Osteoblast (primary cell): Measurements from ENCODE around the gene COLEC12. TPM values are rescaled to one million over a fixed set of nuclear protein-coding genes. Genes with fewer than 3 reads are reported as not detected.

Experiments used
- DNase-seq: peaks from one replicate; pipeline ENCODE4 v3.0.0; 2011; ENCODE audit warnings: low spot score, mixed read lengths; ENCODE audit not compliant: insufficient read length; ENCODE audit errors: missing footprints
- H2AFZ ChIP-seq: 2 replicates; pipeline ENCODE4 v1.6.0; 2011; ENCODE audit warnings: mild to moderate bottlenecking, low read length
- H3K27ac ChIP-seq: 2 replicates; pipeline ENCODE4 v1.5.1; 2011; ENCODE audit warnings: mild to moderate bottlenecking, low read depth, low read length, moderate library complexity
- H3K27me3 ChIP-seq: 2 replicates; pipeline ENCODE4 v1.6.0; 2012; ENCODE audit warnings: mild to moderate bottlenecking, control low read depth, inconsistent platforms, low read length, moderate library complexity; ENCODE audit not compliant: insufficient read depth
- H3K36me3 ChIP-seq: 2 replicates; pipeline ENCODE4 v1.5.1; 2011; ENCODE audit warnings: mild to moderate bottlenecking, low read length, control low read depth, moderate library complexity; ENCODE audit not compliant: insufficient read depth
- H3K4me1 ChIP-seq: 2 replicates; pipeline ENCODE4 v1.5.1; 2011; ENCODE audit warnings: mild to moderate bottlenecking, low read length, control low read depth, moderate library complexity; ENCODE audit not compliant: insufficient read depth
- H3K4me2 ChIP-seq: 2 replicates; pipeline ENCODE4 v1.6.0; 2011; ENCODE audit warnings: mild to moderate bottlenecking, low read length; ENCODE audit not compliant: insufficient read depth
- H3K4me3 ChIP-seq: fragments of 200-600 bp; sonication (generic); 3 replicates; pipeline ENCODE4 v1.5.1; 2012; ENCODE audit warnings: mild to moderate bottlenecking, low read length, inconsistent platforms; ENCODE audit not compliant: insufficient read depth
- H3K79me2 ChIP-seq: 2 replicates; pipeline ENCODE4 v1.6.0; 2012; ENCODE audit warnings: mild to moderate bottlenecking, low read length, control low read depth, inconsistent platforms; ENCODE audit not compliant: insufficient read depth
- H3K9me3 ChIP-seq: 2 replicates; pipeline ENCODE4 v1.5.1; 2011; ENCODE audit warnings: low read depth, low read length, control low read depth
- H4K20me1 ChIP-seq: 2 replicates; pipeline ENCODE4 v1.6.0; 2012; ENCODE audit warnings: mild to moderate bottlenecking, low read length, control low read depth; ENCODE audit not compliant: insufficient read depth
- CTCF ChIP-seq: IDR thresholded peaks from 2 replicates; pipeline ENCODE4 v1.5.1; 2011; ENCODE audit warnings: mild to moderate bottlenecking, low read depth, low read length, moderate library complexity; ENCODE audit errors: extremely low read depth
- total RNA-seq: library from RNA; depleted of rRNA; stranded (reverse); fragments of >200 nt; gene quantifications from 2 replicates; pipeline ENCODE4 v1.2.3, GENCODE V29; 2012

COLEC12 gene
- total RNA-seq, 1 donor = 38.0 TPM

- Histone ChIP-seq H3K9me3 (no peaks in the 10 kb centered on the region), H4K20me1 (no peaks in the 10 kb centered on the region), H3K27ac (peak overlapping the region; percentile 5), H2AFZ (no peak overlapping the region), H3K4me2 (peak overlapping the region; percentile 28), H3K36me3 (no peaks in the 10 kb centered on the region), H3K4me1 (peaks cover 40% of the 10 kb centered on the region), H3K79me2 (no peaks in the 10 kb centered on the region), H3K4me3 (no peak overlapping the region), H3K27me3 (no peaks in the 10 kb centered on the region)
- no peak for TF ChIP-seq CTCF
- no peak for DNase-seq
These were observed 29.6 kb downstream of the COLEC12 start for GRCh38 chr18:470661-471501.

- Histone ChIP-seq H3K4me2 (no peak overlapping the region), H3K27ac (no peak overlapping the region), H4K20me1 (no peaks in the 10 kb centered on the region), H2AFZ (no peak overlapping the region), H3K4me3 (no peak overlapping the region), H3K36me3 (no peaks in the 10 kb centered on the region), H3K4me1 (peaks cover 23% of the 10 kb centered on the region), H3K9me3 (no peaks in the 10 kb centered on the region), H3K27me3 (no peaks in the 10 kb centered on the region), H3K79me2 (no peaks in the 10 kb centered on the region)
- no peak for TF ChIP-seq CTCF
- DNase-seq = no peak
These were observed 31.3 kb downstream of the COLEC12 start for GRCh38 chr18:468955-469790.

- H3K27ac ChIP-seq = no peak overlapping the region
- H2AFZ ChIP-seq = no peak overlapping the region
- H3K4me3 ChIP-seq = no peak overlapping the region
- no peaks in the 10 kb centered on the region for H3K79me2 ChIP-seq
- peaks cover 5% of the 10 kb centered on the region for H3K4me1 ChIP-seq
- H4K20me1 ChIP-seq = no peaks in the 10 kb centered on the region
- no peak for DNase-seq
- H3K27me3 ChIP-seq = no peaks in the 10 kb centered on the region
- no peaks in the 10 kb centered on the region for H3K9me3 ChIP-seq
- H3K36me3 ChIP-seq = no peaks in the 10 kb centered on the region
- H3K4me2 ChIP-seq = no peak overlapping the region
- no peak for TF ChIP-seq CTCF
These were observed 36.5 kb downstream of the COLEC12 start for GRCh38 chr18:463827-464541.

GRCh38 chr18:463403-463802, 37.1 kb downstream of the COLEC12 start:
- Histone ChIP-seq H2AFZ (no peak overlapping the region), H3K4me3 (no peak overlapping the region), H3K9me3 (no peaks in the 10 kb centered on the region), H3K4me1 (peaks cover 7% of the 10 kb centered on the region), H3K4me2 (no peak overlapping the region), H3K27me3 (no peaks in the 10 kb centered on the region), H3K27ac (no peak overlapping the region), H3K36me3 (no peaks in the 10 kb centered on the region), H3K79me2 (no peaks in the 10 kb centered on the region), H4K20me1 (no peaks in the 10 kb centered on the region)
- no peak for DNase-seq
- TF ChIP-seq CTCF = no peak
